GM23338 (cell line): ENCODE results near the gene FBXL5. TPM values are rescaled to one million over a fixed set of nuclear protein-coding genes. Genes with fewer than 3 reads are reported as not detected.

Source experiments
- ATAC-seq: fragments of 200-7000 bp; cut with Tn5 transposase; 3 replicates; pipeline ENCODE4 v1.9.1; 2020
- DNase-seq: peaks from one replicate; pipeline ENCODE4 v3.0.0-alpha.2; 2015; ENCODE audit warnings: low spot score
- H2AFZ ChIP-seq: fragments of 200-600 bp; sonication (generic); 2 replicates; pipeline ENCODE4 v1.8.0; 2016; ENCODE audit warnings: antibody characterized with exemption, mild to moderate bottlenecking, moderate library complexity
- H3F3A ChIP-seq: fragments of 200-600 bp; sonication (generic); replicated peaks from 2 replicates; pipeline ENCODE4 v1.8.0; 2017; ENCODE audit warnings: antibody characterized with exemption, mixed run types, low read depth
- H3K27ac ChIP-seq: fragments of 200-600 bp; sonication (generic); 2 replicates; pipeline ENCODE4 v1.6.1; 2016; ENCODE audit warnings: low read depth
- H3K27me3 ChIP-seq: fragments of 200-600 bp; sonication (generic); 2 replicates; pipeline ENCODE4 v1.8.0; 2016; ENCODE audit warnings: mild to moderate bottlenecking, mixed run types, moderate library complexity; ENCODE audit not compliant: insufficient read depth
- H3K36me3 ChIP-seq: fragments of 200-600 bp; sonication (generic); 2 replicates; pipeline ENCODE4 v1.8.0; 2016; ENCODE audit warnings: mild to moderate bottlenecking; ENCODE audit not compliant: insufficient read depth
- H3K4me1 ChIP-seq: fragments of 200-600 bp; sonication (generic); 2 replicates; pipeline ENCODE4 v1.8.0; 2016; ENCODE audit warnings: mild to moderate bottlenecking, moderate library complexity; ENCODE audit not compliant: insufficient read depth
- H3K4me2 ChIP-seq: fragments of 200-600 bp; sonication (generic); 2 replicates; pipeline ENCODE4 v1.7.1; 2017; ENCODE audit warnings: mixed run types
- H3K4me3 ChIP-seq: fragments of 200-600 bp; sonication (generic); 2 replicates; pipeline ENCODE4 v1.6.1; 2016; ENCODE audit warnings: mixed run types
- H3K79me2 ChIP-seq: fragments of 200-600 bp; sonication (generic); replicated peaks from 2 replicates; pipeline ENCODE4 v1.8.0; 2017; ENCODE audit warnings: mild to moderate bottlenecking; ENCODE audit not compliant: insufficient read depth
- H3K9me2 ChIP-seq: fragments of 200-600 bp; sonication (generic); 2 replicates; pipeline ENCODE4 v1.8.0; 2017; ENCODE audit not compliant: insufficient read depth
- H4K20me1 ChIP-seq: fragments of 200-600 bp; sonication (generic); replicated peaks from 2 replicates; pipeline ENCODE4 v1.8.0; 2017; ENCODE audit warnings: mild to moderate bottlenecking; ENCODE audit not compliant: insufficient read depth
- H3K27ac Mint-ChIP-seq: 2 replicates; pipeline ENCODE4 v1.8.0; 2020; ENCODE audit warnings: inconsistent platforms, mild to moderate bottlenecking, moderate library complexity, mixed read lengths
- H3K27me3 Mint-ChIP-seq: 3 replicates; pipeline ENCODE4 v1.8.0; 2022; ENCODE audit warnings: low read depth, mild to moderate bottlenecking, moderate library complexity, mixed read lengths, inconsistent platforms; ENCODE audit not compliant: insufficient read depth, poor library complexity
- H3K36me3 Mint-ChIP-seq: 3 replicates; pipeline ENCODE4 v1.8.0; 2021; ENCODE audit warnings: low read depth, mild to moderate bottlenecking, inconsistent platforms, moderate library complexity, mixed read lengths
- H3K4me1 Mint-ChIP-seq: 3 replicates; pipeline ENCODE4 v1.8.0; 2020; ENCODE audit warnings: mild to moderate bottlenecking, inconsistent platforms, mixed read lengths
- H3K4me3 Mint-ChIP-seq: 3 replicates; pipeline ENCODE4 v1.8.0; 2021; ENCODE audit warnings: moderate library complexity, mild to moderate bottlenecking, inconsistent platforms, mixed read lengths
- H3K9me3 Mint-ChIP-seq: 3 replicates; pipeline ENCODE4 v1.8.0; 2020; ENCODE audit warnings: moderate library complexity, mild to moderate bottlenecking, inconsistent platforms, mixed read lengths
- CREB1 ChIP-seq: fragments of 250-450 bp; sonication (Bioruptor Pico); IDR thresholded peaks from 2 replicates; pipeline ENCODE4 v1.5.0; 2020; ENCODE audit warnings: low read depth, mild to moderate bottlenecking, moderate library complexity
- EZH2 ChIP-seq: fragments of 200-600 bp; sonication (generic); IDR thresholded peaks from one replicate; pipeline ENCODE4 v1.8.0; 2017; ENCODE audit warnings: antibody characterized with exemption, mild to moderate bottlenecking, low read depth; ENCODE audit not compliant: unreplicated experiment
- EZH2phosphoT487 ChIP-seq: fragments of 200-600 bp; sonication (generic); IDR thresholded peaks from one replicate; pipeline ENCODE4 v1.8.1; 2018; ENCODE audit warnings: antibody characterized with exemption; ENCODE audit not compliant: unreplicated experiment
- JUNB ChIP-seq: IDR thresholded peaks from one replicate; pipeline ENCODE4 v1.6.1; 2016; ENCODE audit warnings: antibody characterized with exemption; ENCODE audit not compliant: unreplicated experiment
- NANOG ChIP-seq: IDR thresholded peaks from 2 replicates; pipeline ENCODE4 v1.6.1; 2016; ENCODE audit warnings: antibody characterized with exemption, borderline replicate concordance
- POLR2AphosphoS5 ChIP-seq: IDR thresholded peaks from 2 replicates; pipeline ENCODE4 v1.6.1; 2016; ENCODE audit warnings: antibody characterized with exemption, low read depth
- STAT1 ChIP-seq: IDR thresholded peaks from one replicate; pipeline ENCODE4 v1.6.1; 2016; ENCODE audit warnings: antibody characterized with exemption; ENCODE audit not compliant: unreplicated experiment
- ZNF114 ChIP-seq: fragments of 250-450 bp; sonication (Bioruptor Pico); IDR thresholded peaks from 2 replicates; pipeline ENCODE4 v1.5.0; 2020; ENCODE audit warnings: mild to moderate bottlenecking, moderate library complexity
- ZNF331 ChIP-seq: fragments of 250-450 bp; sonication (Bioruptor Pico); IDR thresholded peaks from 2 replicates; pipeline ENCODE4 v1.5.0; 2020; ENCODE audit warnings: low read depth, mild to moderate bottlenecking, moderate library complexity
- polyA plus RNA-seq: library from polyadenylated mRNA; unstranded; fragments of >200 nt; fragmentation: Nextera tagmentation; extraction: Ambion mirVana; gene quantifications from 2 replicates; pipeline ENCODE4 v1.2.1, GENCODE V29; 2016
- total RNA-seq: library from RNA; depleted of rRNA; stranded (reverse); fragments of >200 nt; shearing (Covaris generic); gene quantifications from 2 replicates; pipeline ENCODE4 v1.2.3, GENCODE V29; 2014
- TF ChIP-seq, protein P1 (sequence below): IDR thresholded peaks from one replicate; pipeline ENCODE4 v1.6.1; 2018; ENCODE audit warnings: antibody characterized with exemption; ENCODE audit not compliant: unreplicated experiment
- TF ChIP-seq, protein P2 (sequence below): fragments of 250-450 bp; sonication (Bioruptor Pico); IDR thresholded peaks from 2 replicates; pipeline ENCODE4 v1.5.0; 2020; ENCODE audit warnings: mild to moderate bottlenecking, moderate library complexity
- TF ChIP-seq, protein P3 (sequence below), 2 experiments: fragments of 200-600 bp in 1 of 2; sonication (generic) in 1 of 2; conservative IDR thresholded peaks; 2 replicates each; pipeline versions ENCODE4 v1.5.1 to v1.6.1; 2016 to 2017; ENCODE audit warnings: antibody characterized with exemption in 2 of 2, low read depth in 2 of 2, mild to moderate bottlenecking in 2 of 2, moderate library complexity in 1 of 2
- TF ChIP-seq, protein P4 (sequence below): IDR thresholded peaks from 2 replicates; pipeline ENCODE4 v1.6.1; 2016; ENCODE audit warnings: antibody characterized with exemption

Gene FBXL5
- total and polyA plus RNA-seq, 2 experiments from 2014 or later: 55.7 to 81.9 TPM

DNA sequence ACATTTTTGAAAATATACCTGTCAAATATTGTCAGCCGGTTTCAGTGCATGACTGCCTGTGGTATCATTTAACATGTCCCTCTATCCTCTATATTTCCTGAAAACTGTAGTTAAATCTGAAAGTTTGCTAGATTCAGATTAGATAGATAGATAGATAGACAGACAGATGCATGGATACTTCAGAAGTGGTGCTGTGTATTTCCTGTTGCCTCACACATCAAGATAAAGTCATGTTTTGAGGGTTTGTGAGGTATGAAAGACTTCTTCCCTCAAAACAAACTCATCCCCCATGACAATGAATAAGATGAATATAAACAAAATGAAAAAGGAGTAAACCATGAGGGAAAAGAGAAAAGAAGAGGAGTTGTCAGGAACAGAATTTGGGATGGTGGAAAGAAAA lies 41.7 kb upstream of the FBXL5 start:
- Mint-ChIP-seq H3K4me3 (no peak overlapping the region), H3K36me3 (peaks cover 29% of the 10 kb centered on the region), H3K9me3 (peaks cover 33% of the 10 kb centered on the region), H3K27ac (no peak overlapping the region), H3K4me1 (peaks cover 24% of the 10 kb centered on the region), H3K27me3 (peaks cover 2% of the 10 kb centered on the region)
- Histone ChIP-seq H3K79me2 (no peaks in the 10 kb centered on the region), H3K27ac (no peak overlapping the region), H3K27me3 (peaks cover 2% of the 10 kb centered on the region; the same call in 1 of the 2 replicates), H4K20me1 (no peaks in the 10 kb centered on the region), H3F3A (no peaks in the 10 kb centered on the region), H3K4me1 (peaks cover 9% of the 10 kb centered on the region), H2AFZ (no peak overlapping the region), H3K4me2 (no peak overlapping the region), H3K4me3 (no peak overlapping the region), H3K9me2 (no peaks in the 10 kb centered on the region), H3K36me3 (no peaks in the 10 kb centered on the region)
- DNase-seq: no peak
- TF ChIP-seq ZNF331: no peak
- TF ChIP-seq, protein P1, sequence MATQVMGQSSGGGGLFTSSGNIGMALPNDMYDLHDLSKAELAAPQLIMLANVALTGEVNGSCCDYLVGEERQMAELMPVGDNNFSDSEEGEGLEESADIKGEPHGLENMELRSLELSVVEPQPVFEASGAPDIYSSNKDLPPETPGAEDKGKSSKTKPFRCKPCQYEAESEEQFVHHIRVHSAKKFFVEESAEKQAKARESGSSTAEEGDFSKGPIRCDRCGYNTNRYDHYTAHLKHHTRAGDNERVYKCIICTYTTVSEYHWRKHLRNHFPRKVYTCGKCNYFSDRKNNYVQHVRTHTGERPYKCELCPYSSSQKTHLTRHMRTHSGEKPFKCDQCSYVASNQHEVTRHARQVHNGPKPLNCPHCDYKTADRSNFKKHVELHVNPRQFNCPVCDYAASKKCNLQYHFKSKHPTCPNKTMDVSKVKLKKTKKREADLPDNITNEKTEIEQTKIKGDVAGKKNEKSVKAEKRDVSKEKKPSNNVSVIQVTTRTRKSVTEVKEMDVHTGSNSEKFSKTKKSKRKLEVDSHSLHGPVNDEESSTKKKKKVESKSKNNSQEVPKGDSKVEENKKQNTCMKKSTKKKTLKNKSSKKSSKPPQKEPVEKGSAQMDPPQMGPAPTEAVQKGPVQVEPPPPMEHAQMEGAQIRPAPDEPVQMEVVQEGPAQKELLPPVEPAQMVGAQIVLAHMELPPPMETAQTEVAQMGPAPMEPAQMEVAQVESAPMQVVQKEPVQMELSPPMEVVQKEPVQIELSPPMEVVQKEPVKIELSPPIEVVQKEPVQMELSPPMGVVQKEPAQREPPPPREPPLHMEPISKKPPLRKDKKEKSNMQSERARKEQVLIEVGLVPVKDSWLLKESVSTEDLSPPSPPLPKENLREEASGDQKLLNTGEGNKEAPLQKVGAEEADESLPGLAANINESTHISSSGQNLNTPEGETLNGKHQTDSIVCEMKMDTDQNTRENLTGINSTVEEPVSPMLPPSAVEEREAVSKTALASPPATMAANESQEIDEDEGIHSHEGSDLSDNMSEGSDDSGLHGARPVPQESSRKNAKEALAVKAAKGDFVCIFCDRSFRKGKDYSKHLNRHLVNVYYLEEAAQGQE: no peak
- TF ChIP-seq, protein P2, sequence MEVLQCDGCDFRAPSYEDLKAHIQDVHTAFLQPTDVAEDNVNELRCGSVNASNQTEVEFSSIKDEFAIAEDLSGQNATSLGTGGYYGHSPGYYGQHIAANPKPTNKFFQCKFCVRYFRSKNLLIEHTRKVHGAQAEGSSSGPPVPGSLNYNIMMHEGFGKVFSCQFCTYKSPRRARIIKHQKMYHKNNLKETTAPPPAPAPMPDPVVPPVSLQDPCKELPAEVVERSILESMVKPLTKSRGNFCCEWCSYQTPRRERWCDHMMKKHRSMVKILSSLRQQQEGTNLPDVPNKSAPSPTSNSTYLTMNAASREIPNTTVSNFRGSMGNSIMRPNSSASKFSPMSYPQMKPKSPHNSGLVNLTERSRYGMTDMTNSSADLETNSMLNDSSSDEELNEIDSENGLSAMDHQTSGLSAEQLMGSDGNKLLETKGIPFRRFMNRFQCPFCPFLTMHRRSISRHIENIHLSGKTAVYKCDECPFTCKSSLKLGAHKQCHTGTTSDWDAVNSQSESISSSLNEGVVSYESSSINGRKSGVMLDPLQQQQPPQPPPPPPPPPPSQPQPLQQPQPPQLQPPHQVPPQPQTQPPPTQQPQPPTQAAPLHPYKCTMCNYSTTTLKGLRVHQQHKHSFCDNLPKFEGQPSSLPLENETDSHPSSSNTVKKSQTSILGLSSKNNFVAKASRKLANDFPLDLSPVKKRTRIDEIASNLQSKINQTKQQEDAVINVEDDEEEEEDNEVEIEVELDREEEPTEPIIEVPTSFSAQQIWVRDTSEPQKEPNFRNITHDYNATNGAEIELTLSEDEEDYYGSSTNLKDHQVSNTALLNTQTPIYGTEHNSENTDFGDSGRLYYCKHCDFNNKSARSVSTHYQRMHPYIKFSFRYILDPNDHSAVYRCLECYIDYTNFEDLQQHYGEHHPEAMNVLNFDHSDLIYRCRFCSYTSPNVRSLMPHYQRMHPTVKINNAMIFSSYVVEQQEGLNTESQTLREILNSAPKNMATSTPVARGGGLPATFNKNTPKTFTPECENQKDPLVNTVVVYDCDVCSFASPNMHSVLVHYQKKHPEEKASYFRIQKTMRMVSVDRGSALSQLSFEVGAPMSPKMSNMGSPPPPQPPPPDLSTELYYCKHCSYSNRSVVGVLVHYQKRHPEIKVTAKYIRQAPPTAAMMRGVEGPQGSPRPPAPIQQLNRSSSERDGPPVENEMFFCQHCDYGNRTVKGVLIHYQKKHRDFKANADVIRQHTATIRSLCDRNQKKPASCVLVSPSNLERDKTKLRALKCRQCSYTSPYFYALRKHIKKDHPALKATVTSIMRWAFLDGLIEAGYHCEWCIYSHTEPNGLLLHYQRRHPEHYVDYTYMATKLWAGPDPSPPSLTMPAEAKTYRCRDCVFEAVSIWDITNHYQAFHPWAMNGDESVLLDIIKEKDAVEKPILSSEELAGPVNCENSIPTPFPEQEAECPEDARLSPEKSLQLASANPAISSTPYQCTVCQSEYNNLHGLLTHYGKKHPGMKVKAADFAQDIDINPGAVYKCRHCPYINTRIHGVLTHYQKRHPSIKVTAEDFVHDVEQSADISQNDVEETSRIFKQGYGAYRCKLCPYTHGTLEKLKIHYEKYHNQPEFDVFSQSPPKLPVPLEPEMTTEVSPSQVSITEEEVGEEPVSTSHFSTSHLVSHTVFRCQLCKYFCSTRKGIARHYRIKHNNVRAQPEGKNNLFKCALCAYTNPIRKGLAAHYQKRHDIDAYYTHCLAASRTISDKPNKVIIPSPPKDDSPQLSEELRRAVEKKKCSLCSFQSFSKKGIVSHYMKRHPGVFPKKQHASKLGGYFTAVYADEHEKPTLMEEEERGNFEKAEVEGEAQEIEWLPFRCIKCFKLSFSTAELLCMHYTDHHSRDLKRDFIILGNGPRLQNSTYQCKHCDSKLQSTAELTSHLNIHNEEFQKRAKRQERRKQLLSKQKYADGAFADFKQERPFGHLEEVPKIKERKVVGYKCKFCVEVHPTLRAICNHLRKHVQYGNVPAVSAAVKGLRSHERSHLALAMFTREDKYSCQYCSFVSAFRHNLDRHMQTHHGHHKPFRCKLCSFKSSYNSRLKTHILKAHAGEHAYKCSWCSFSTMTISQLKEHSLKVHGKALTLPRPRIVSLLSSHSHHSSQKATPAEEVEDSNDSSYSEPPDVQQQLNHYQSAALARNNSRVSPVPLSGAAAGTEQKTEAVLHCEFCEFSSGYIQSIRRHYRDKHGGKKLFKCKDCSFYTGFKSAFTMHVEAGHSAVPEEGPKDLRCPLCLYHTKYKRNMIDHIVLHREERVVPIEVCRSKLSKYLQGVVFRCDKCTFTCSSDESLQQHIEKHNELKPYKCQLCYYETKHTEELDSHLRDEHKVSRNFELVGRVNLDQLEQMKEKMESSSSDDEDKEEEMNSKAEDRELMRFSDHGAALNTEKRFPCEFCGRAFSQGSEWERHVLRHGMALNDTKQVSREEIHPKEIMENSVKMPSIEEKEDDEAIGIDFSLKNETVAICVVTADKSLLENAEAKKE (CRISPR knock-in tag): no peak
- TF ChIP-seq, protein P3, sequence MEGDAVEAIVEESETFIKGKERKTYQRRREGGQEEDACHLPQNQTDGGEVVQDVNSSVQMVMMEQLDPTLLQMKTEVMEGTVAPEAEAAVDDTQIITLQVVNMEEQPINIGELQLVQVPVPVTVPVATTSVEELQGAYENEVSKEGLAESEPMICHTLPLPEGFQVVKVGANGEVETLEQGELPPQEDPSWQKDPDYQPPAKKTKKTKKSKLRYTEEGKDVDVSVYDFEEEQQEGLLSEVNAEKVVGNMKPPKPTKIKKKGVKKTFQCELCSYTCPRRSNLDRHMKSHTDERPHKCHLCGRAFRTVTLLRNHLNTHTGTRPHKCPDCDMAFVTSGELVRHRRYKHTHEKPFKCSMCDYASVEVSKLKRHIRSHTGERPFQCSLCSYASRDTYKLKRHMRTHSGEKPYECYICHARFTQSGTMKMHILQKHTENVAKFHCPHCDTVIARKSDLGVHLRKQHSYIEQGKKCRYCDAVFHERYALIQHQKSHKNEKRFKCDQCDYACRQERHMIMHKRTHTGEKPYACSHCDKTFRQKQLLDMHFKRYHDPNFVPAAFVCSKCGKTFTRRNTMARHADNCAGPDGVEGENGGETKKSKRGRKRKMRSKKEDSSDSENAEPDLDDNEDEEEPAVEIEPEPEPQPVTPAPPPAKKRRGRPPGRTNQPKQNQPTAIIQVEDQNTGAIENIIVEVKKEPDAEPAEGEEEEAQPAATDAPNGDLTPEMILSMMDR (conservative IDR thresholded peaks at IDR 0.05; ENCODE audit: low read depth in 2 of 2): no peak
- TF ChIP-seq, protein P4, sequence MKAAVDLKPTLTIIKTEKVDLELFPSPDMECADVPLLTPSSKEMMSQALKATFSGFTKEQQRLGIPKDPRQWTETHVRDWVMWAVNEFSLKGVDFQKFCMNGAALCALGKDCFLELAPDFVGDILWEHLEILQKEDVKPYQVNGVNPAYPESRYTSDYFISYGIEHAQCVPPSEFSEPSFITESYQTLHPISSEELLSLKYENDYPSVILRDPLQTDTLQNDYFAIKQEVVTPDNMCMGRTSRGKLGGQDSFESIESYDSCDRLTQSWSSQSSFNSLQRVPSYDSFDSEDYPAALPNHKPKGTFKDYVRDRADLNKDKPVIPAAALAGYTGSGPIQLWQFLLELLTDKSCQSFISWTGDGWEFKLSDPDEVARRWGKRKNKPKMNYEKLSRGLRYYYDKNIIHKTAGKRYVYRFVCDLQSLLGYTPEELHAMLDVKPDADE: no peak
- TF ChIP-seq STAT1: no peak
- TF ChIP-seq JUNB: no peak
- no peak for TF ChIP-seq POLR2AphosphoS5
- no peak for TF ChIP-seq ZNF114 (CRISPR knock-in tag)
- no peak for TF ChIP-seq CREB1 (CRISPR knock-in tag)
- TF ChIP-seq NANOG: no peak
- no peak for TF ChIP-seq EZH2phosphoT487
- no peak for TF ChIP-seq EZH2
- ATAC-seq: no peak
